Astrocyte of the hippocampus (primary cell): ENCODE measurements around the gene ANKLE1.
"Not testable (repeated sequence)": the region's sequence is repeated elsewhere in the genome, so short reads cannot be mapped to it uniquely, and the experiment has no call there.

Source experiments
- DNase-seq: peaks from one replicate; pipeline ENCODE4 v3.0.0; 2011; ENCODE audit warnings: low read depth, low spot score

The ANKLE1 gene

GRCh38 chr19:17248011-17248776 is 33.5 kb upstream of the ANKLE1 start:
- DNase-seq, result no peak

GRCh38 chr19:17249887-17250548 is 31.7 kb upstream of the ANKLE1 start:
- DNase-seq, result no peak

GRCh38 chr19:17254636-17255035 is 27.1 kb upstream of the ANKLE1 start:
- DNase-seq, result no peak

GRCh38 chr19:17255150-17255621 is 26.5 kb upstream of the ANKLE1 start:
- DNase-seq, result peak; percentile 32

GRCh38 chr19:17256130-17256529 is 25.6 kb upstream of the ANKLE1 start:
- no peak for DNase-seq

GRCh38 chr19:17259118-17259780 is 22.5 kb upstream of the ANKLE1 start:
- DNase-seq, result peak; percentile 60

- DNase-seq, result no peak
These were observed 21.8 kb upstream of the ANKLE1 start for GRCh38 chr19:17259934-17260333.

GRCh38 chr19:17260842-17261325 is 20.8 kb upstream of the ANKLE1 start:
- peak; percentile 72 for DNase-seq

- DNase-seq, result no peak
These were observed 19.1 kb upstream of the ANKLE1 start for GRCh38 chr19:17262557-17262956.

GRCh38 chr19:17263712-17264640 is 17.7 kb upstream of the ANKLE1 start:
- DNase-seq, result no peak

GRCh38 chr19:17264641-17264979 is 17.1 kb upstream of the ANKLE1 start, which contains the start of gene USHBP1:
Gene USHBP1, minus strand, starts transcription at chr19:17264745. Its CDS starts 446 bp downstream, at chr19:17264299.
- no peak for DNase-seq

GRCh38 chr19:17266026-17266425 is 15.7 kb upstream of the ANKLE1 start:
- no peak for DNase-seq

GRCh38 chr19:17266589-17266974 is 15.1 kb upstream of the ANKLE1 start:
- DNase-seq, result no peak

- DNase-seq, result peak; percentile 99
These were observed 14.5 kb upstream of the ANKLE1 start, which contains the start of gene BABAM1 for GRCh38 chr19:17266975-17267788. Gene BABAM1, plus strand, starts transcription at chr19:17267443. Its CDS starts 1,364 bp downstream, at chr19:17268807.

GRCh38 chr19:17268754-17269153 is 12.9 kb upstream of the ANKLE1 start:
- DNase-seq, result no peak

GRCh38 chr19:17274892-17275291 is 6.8 kb upstream of the ANKLE1 start:
- not testable (repeated sequence) for DNase-seq

GRCh38 chr19:17275441-17276175 is 6.1 kb upstream of the ANKLE1 start:
- no peak for DNase-seq

- DNase-seq, result no peak
These were observed 2.3 kb upstream of the ANKLE1 start for GRCh38 chr19:17279436-17279835.

- peak; percentile 93 for DNase-seq
These were observed 906 bp downstream of the ANKLE1 start for GRCh38 chr19:17282488-17283125.
